GM12873 (cell line): ENCODE measurements around the gene LBX1.

Experiments used
- CTCF ChIP-seq: IDR thresholded peaks from 2 replicates; pipeline ENCODE4 v1.5.1; 2012; ENCODE audit warnings: low read depth, mild to moderate bottlenecking, moderate library complexity, low read length, control low read depth; ENCODE audit not compliant: insufficient read depth; ENCODE audit errors: missing control alignments

LBX1 gene

DNA sequence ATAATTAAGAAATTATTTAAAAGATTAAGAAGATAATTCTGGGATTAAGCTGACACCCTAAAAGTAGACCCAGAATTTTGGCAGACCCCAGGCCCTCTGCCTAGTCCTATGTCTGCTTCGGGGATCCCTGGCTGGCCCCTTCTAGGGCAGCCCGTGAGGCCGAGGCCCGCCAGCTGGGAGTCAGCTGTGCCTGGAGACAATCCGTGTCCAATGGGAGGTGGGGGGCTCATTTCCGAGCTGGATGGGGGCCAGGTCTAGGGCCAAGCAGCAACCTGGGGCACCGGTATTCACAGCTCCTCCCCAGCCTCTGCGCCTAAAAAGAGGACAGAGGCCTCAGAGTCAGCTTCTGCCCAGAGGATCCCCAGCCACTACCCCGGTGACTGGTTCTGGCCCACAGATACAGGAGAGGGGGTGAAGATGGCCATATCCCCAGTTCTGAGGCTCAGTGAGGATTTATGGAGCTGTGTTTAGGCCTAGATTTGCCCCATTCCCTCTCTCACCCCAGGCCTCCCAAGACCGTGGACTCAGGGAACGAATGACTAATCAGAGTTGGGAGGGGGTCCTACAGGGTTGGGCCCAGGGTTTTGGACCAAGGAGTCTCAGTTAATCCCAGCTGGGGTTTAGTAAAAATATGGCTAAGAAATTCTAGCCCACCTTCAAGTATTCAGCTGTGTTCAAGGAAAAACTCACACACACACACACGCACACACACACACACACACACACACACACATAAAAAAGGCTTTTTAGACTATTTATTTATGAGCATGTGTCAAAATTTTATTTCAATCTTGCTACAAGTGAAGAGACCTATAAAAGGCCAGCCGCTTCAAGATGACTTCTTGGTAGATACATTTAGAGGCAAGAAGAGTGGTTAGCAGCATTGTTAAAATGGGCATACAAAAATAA is 37.4 kb upstream of the LBX1 start:
- no peak for TF ChIP-seq CTCF

DNA sequence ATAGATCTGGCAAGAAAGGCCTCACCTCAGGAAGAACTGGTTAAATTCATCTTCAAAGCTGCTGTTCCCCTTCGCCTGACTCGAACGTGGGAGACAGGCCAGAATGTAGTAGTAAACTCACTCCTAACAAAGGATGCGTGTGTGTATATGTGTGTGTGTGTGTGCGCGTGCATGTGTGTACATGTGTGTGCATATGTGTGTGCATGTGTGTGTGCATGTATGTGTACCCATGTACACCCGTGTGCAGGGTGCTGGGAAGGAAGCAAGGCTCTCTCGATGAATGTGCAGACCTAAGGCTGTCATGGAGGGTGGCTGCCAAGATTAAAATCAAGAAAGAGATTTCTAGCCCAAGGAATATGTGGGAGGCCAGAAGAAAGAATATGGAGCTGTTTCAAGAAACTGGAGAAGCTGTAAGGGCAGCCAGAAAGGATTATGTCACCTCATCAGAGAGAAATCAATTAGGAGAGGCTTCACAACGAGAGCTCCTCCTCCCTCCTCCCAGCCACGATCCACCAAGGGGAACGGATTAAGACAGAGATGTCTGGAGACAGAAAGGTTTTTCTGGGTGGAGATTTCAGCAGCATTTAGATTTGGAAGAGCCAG is 34.0 kb upstream of the LBX1 start:
- TF ChIP-seq CTCF = no peak

DNA sequence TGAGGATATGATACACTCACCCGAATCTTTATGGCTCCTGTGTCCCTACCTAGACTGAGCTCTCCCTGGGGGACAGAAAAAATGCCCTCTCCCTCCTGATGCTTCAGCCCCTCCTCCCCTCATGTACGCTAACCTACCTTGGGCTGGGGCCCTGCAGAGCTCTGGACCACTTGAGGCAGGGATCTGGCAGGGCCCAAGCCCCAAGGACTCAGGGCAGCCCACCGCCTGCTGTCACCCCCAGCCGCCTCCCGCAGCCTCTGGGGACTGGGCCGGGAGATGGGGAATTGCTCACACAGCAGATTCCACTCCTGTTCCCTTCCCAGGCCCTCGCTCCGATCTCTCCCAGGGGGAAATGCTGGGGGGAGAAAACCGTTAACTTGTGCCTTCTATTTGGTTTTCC is 32.9 kb upstream of the LBX1 start:
- no peak for TF ChIP-seq CTCF

DNA sequence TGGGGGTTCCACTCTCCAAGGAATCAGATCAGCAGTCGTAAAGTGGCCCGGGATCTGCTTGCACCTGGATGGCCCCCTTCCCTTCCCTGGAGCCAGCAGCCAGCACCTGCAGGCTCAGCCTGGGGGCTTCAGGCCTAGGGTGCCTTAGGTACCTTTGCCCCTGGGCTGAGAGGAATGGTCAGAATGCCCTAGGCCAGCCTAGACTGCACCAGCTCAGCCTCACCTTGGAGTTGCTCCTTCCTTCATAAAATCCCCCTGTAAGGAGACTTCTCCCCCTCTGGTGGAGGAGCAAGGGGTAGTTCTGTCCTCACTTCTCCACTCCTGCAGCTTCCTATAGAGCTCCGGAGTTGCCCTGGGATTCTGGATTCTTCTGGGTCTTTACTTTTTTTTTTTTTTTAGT is 32.4 kb upstream of the LBX1 start:
- TF ChIP-seq CTCF = no peak

DNA sequence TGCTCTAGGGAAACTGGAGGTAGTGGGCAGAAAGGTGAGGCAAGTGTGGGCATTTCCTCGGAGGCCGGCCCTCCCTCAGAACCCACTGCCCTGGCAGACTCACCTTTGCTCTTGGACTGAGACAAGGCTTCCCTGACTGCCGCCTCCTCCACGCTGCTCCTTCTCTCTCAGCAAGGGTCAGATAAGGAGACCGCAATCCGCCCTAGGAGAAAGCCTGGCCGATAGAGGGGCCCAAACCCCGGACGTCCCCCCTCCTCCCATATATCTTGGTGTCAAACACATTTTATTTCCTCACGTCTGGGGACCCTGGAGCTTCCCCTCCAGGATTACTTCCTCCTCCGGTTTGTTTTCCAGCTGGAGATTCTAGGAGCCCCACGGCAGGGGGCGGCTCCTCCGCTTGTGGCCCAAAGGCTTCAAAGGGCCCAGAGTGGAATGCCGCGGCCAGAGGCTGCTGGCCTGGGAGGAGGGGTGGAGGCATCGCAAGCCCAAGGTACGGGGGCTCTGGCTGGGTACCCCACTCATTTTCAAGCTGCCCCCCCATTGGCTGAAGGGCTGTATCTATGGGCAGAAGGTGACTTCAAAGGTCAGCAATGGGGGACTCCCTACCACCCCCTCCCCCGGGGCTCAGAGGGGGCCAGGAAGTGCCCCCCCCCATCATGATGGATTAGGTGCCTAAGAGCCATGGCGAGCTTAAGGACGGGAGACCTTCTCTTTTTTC is 31.7 kb upstream of the LBX1 start:
- TF ChIP-seq CTCF = no peak

- TF ChIP-seq CTCF = no peak
Measured at GRCh38 chr10:101258179-101258885, 29.1 kb upstream of the LBX1 start.

DNA sequence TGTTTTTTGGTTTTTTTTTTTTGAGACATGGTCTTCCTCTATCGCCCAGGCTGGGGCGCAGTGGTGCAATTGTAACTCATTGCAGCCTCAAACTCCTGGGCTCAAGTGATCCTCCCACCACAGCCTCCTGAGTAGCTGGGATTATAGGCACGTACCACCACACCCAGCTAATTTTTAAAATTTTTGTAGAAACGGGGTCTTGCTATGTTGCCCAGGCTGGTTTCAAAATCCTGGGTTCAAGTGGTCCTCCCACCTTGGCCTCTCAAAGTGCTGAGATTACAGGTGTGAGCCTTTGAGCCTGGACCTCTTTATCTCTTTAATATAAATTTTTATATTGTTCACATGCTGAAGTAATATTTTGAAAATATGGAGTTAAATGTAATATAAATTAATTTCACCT is 28.2 kb upstream of the LBX1 start:
- TF ChIP-seq CTCF = no peak
